HepG2 (cell line): ENCODE results near the gene BARX2. TPM values are rescaled to one million over a fixed set of nuclear protein-coding genes. Genes with fewer than 3 reads are reported as not detected.

Experiments used
- ATAC-seq: fragments of 200-7000 bp; cut with Tn5 transposase; 3 replicates; pipeline ENCODE4 v1.9.1; 2020; ENCODE audit warnings: mild to moderate bottlenecking, moderate library complexity
- BruUV-seq: library from RNA; stranded (reverse); fragments of 400-500 nt; replicated peaks from 2 replicates; lab custom pipeline; 2021; lab: Mats Ljungman, UMichigan
- CTCF ChIA-PET: fragments of 300-600 bp; formaldehyde crosslinking; extraction: SDS; loops from one replicate; lab custom pipeline; 2021; ENCODE audit warnings: low total read pairs, inconsistent platforms, low intra/inter-chr PET ratio; lab: Yijun Ruan, JAX
- POLR2A ChIA-PET: fragments of 350-600 bp; sonication (Branson Sonifier 250); formaldehyde crosslinking; loops from one replicate; lab custom pipeline; 2020; ENCODE audit warnings: antibody characterized with exemption, inconsistent platforms; lab: Yijun Ruan, JAX
- DNase-seq: peaks from one replicate; pipeline ENCODE4 v3.0.0-alpha.2; 2015; ENCODE audit warnings: low spot score
- FAIRE-seq: peaks from 3 replicates; lab custom pipeline; 2011; peaks lifted over from hg19 to GRCh38; lab: Jason Lieb, UNC
- H2AFZ ChIP-seq: one replicate; pipeline ENCODE4 v1.6.1; 2011; ENCODE audit warnings: low read length, inconsistent platforms
- H3K27ac ChIP-seq: fragments of 300-600 bp; 3 replicates; pipeline ENCODE4 v1.8.0; 2011; ENCODE audit warnings: mixed run types, mild to moderate bottlenecking, mixed read lengths, low read length, inconsistent platforms; ENCODE audit not compliant: insufficient read depth; ENCODE audit errors: extremely low read length
- H3K27me3 ChIP-seq, 2 experiments: fragments of 200-600 bp in 1 of 2; 2 replicates in 1 of 2; 3 replicates in 1 of 2; pipeline versions ENCODE4 v1.6.0 to v1.8.0; 2011; ENCODE audit warnings: low read length in 2 of 2, mild to moderate bottlenecking in 2 of 2, moderate library complexity in 2 of 2, inconsistent platforms in 1 of 2; ENCODE audit not compliant: insufficient read depth in 2 of 2, control insufficient read depth in 1 of 2
- H3K36me3 ChIP-seq, 2 experiments: fragments of 200-600 bp in 1 of 2; replicated peaks in 1 of 2; 2 replicates in 1 of 2; 3 replicates in 1 of 2; pipeline versions ENCODE4 v1.5.1 to v1.8.0; 2011; ENCODE audit warnings: low read length in 2 of 2, inconsistent platforms in 1 of 2; ENCODE audit not compliant: insufficient read depth in 2 of 2, control insufficient read depth in 1 of 2
- H3K4me1 ChIP-seq: 2 replicates; pipeline ENCODE4 v1.5.1; 2012; ENCODE audit warnings: low read length, inconsistent platforms; ENCODE audit not compliant: insufficient read depth
- H3K4me2 ChIP-seq: 2 replicates; pipeline ENCODE4 v1.6.0; 2011; ENCODE audit warnings: low read depth, low read length, inconsistent platforms
- H3K4me3 ChIP-seq, 3 experiments: fragments of 200-600 bp in 1 of 3; sonication (generic), shearing (Covaris generic) in 1 of 3; replicated peaks in 1 of 3; 2 replicates each; pipeline ENCODE4 v1.5.1; 2011 to 2016; ENCODE audit warnings: low read length in 3 of 3, inconsistent platforms in 2 of 3, low read depth in 2 of 3, mild to moderate bottlenecking in 2 of 3, control low read depth in 1 of 3, mixed read lengths in 1 of 3; ENCODE audit not compliant: insufficient read depth in 1 of 3
- H3K79me2 ChIP-seq: one replicate; pipeline ENCODE4 v1.6.1; 2011; ENCODE audit warnings: low read length, inconsistent platforms; ENCODE audit not compliant: insufficient read depth
- H3K9ac ChIP-seq: 2 replicates; pipeline ENCODE4 v1.6.0; 2011; ENCODE audit warnings: mild to moderate bottlenecking, low read depth, low read length, inconsistent platforms; ENCODE audit not compliant: insufficient read depth
- H3K9me3 ChIP-seq: 2 replicates; pipeline ENCODE4 v1.5.1; 2012; ENCODE audit warnings: mild to moderate bottlenecking, low read length
- H4K20me1 ChIP-seq: 2 replicates; pipeline ENCODE4 v1.6.0; 2011; ENCODE audit warnings: inconsistent platforms, mild to moderate bottlenecking, low read length, moderate library complexity; ENCODE audit not compliant: insufficient read depth
- ELK4 ChIP-seq: sonication (generic); formaldehyde crosslinking; IDR thresholded peaks from 2 replicates; pipeline ENCODE4 v1.9.0; 2021; ENCODE audit warnings: missing genetic modification reagents, borderline replicate concordance
- ERF ChIP-seq: IDR thresholded peaks from 2 replicates; pipeline ENCODE4 v1.6.1; 2018; ENCODE audit warnings: missing biosample characterization, missing genetic modification reagents
- HIC2 ChIP-seq: sonication (generic); formaldehyde crosslinking; IDR thresholded peaks from 2 replicates; pipeline ENCODE4 v1.9.0; 2022; ENCODE audit warnings: low read depth, missing genetic modification reagents
- HOXA7 ChIP-seq: sonication (generic); formaldehyde crosslinking; IDR thresholded peaks from 2 replicates; pipeline ENCODE4 v1.8.1; 2022; ENCODE audit warnings: mild to moderate bottlenecking, missing genetic modification reagents, moderate library complexity
- NR0B2 ChIP-seq: sonication (generic); formaldehyde crosslinking; IDR thresholded peaks from 2 replicates; pipeline ENCODE4 v1.4.0; 2020; ENCODE audit warnings: mild to moderate bottlenecking, missing genetic modification reagents
- PAF1 ChIP-seq: IDR thresholded peaks from 2 replicates; pipeline ENCODE4 v1.6.1; 2016; ENCODE audit warnings: missing genetic modification reagents, missing compliant biosample characterization
- RARA ChIP-seq: IDR thresholded peaks from 2 replicates; pipeline ENCODE4 v1.6.1; 2016; ENCODE audit warnings: missing genetic modification reagents, missing compliant biosample characterization
- SAP130 ChIP-seq: IDR thresholded peaks from 2 replicates; pipeline ENCODE4 v1.6.1; 2016; ENCODE audit warnings: low read depth
- TFAP4 ChIP-seq: sonication (generic); IDR thresholded peaks from 2 replicates; pipeline ENCODE4 v1.6.1; 2016; ENCODE audit warnings: low read depth, borderline replicate concordance
- TGIF2 ChIP-seq: IDR thresholded peaks from 2 replicates; pipeline ENCODE4 v1.6.1; 2016; ENCODE audit warnings: control low read depth, missing compliant biosample characterization
- YEATS4 ChIP-seq: sonication (generic); formaldehyde crosslinking; IDR thresholded peaks from 2 replicates; pipeline ENCODE4 v1.4.0; 2020; ENCODE audit warnings: missing genetic modification reagents, borderline replicate concordance
- ZNF205 ChIP-seq: IDR thresholded peaks from 2 replicates; pipeline ENCODE4 v1.6.1; 2018; ENCODE audit warnings: missing biosample characterization, missing genetic modification reagents
- ZNF468 ChIP-seq: sonication (generic); formaldehyde crosslinking; IDR thresholded peaks from 2 replicates; pipeline ENCODE4 v1.8.0; 2022; ENCODE audit warnings: mild to moderate bottlenecking, moderate library complexity, missing genetic modification reagents
- WGBS: methylation state at CpG from one replicate; pipeline ENCODE4 v1.1.6; 2017; ENCODE audit warnings: low lambda C conversion rate; 5-methylcytosine and 5-hydroxymethylcytosine counted together
- in situ Hi-C: cut with HindIII; loops from 2 replicates; pipeline ENCODE4 v1.10.0; 2017; ENCODE audit warnings: low pct_unique_long_range_greater_than_20kb; ENCODE audit not compliant: extremely low pct_ligation_motif_present
- intact Hi-C: fragments of 100-400 bp; cut with micrococcal nuclease; formaldehyde crosslinking; loops from one replicate; pipeline ENCODE4 v1.10.0; 2022; ENCODE audit not compliant: unreplicated experiment
- polyA plus RNA-seq, 8 experiments: library from polyadenylated mRNA; depleted of rRNA in 3 of 8; stranded (reverse) in 7 of 8; unstranded in 1 of 8; fragments of >200 nt; fragmentation: Illumina TruSeq in 4 of 8; extraction: Trizol in 4 of 8; gene quantifications; 2 replicates each; pipeline versions ENCODE4 v1.2.1 to v1.2.3, GENCODE V29; 2011 to 2016; ENCODE audit warnings: low read depth in 4 of 8, missing spikeins in 1 of 8, mixed read lengths in 1 of 8; ENCODE audit not compliant: insufficient read depth in 1 of 8
- total RNA-seq, 5 experiments: library from RNA; depleted of rRNA; stranded (reverse); fragments of >200 nt; fragmentation: Illumina TruSeq; extraction: Trizol; gene quantifications; 2 replicates each; pipeline ENCODE4 v1.2.3, GENCODE V29; 2016; ENCODE audit warnings: low read depth in 1 of 5
- TF ChIP-seq, protein P1 (sequence below): sonication (generic); formaldehyde crosslinking; IDR thresholded peaks from 2 replicates; pipeline ENCODE4 v1.5.1; 2020; ENCODE audit warnings: mild to moderate bottlenecking, missing genetic modification reagents, borderline replicate concordance

The BARX2 gene
- total and polyA plus RNA-seq, 2 of the 13 experiments (the other 11 are each of a cell fraction or from before 2014, with no cell fraction given) = not detected

- Histone ChIP-seq H3K4me1 (peaks cover 7% of the 10 kb centered on the region), H3K9ac (no peak overlapping the region), H3K27me3 (peaks cover 7 to 69% of the 10 kb centered on the region in 2 experiments; a peak in 4 of 5 replicates), H3K4me3 (no peak overlapping the region), H3K27ac (no peak overlapping the region), H3K79me2 (no peaks in the 10 kb centered on the region), H4K20me1 (0 out of 2 replicates have a peak, but pooled peaks cover 5% of the 10 kb centered on the region), H2AFZ (no peak overlapping the region), H3K9me3 (no peaks in the 10 kb centered on the region), H3K36me3 (no peaks in the 10 kb centered on the region), H3K4me2 (no peak overlapping the region)
- no TSS peak for BruUV-seq
- intact Hi-C loops = no loop called here
- ChIA-PET CTCF (no interaction called here), POLR2A (no interaction called here)
- in situ Hi-C loops = loop anchor here (5.0 kb wide), 1 partner anchor 378 kb away; no protein-coding TSS in a partner anchor
- WGBS = 0% methylated on average over 3 of the region's 4 CpGs
- ATAC-seq (no peak), FAIRE-seq (no peak), DNase-seq (no peak)
- TF ChIP-seq ELK4 (CRISPR knock-in tag) (no peak), PAF1 (CRISPR knock-in tag) (no peak), ERF (CRISPR knock-in tag) (no peak), YEATS4 (CRISPR knock-in tag) (no peak), NR0B2 (CRISPR knock-in tag) (no peak), ZNF205 (CRISPR knock-in tag) (no peak), TGIF2 (CRISPR knock-in tag) (no peak), TFAP4 (no peak), HOXA7 (CRISPR knock-in tag) (no peak), SAP130 (CRISPR knock-in tag) (no peak), HIC2 (no peak), ZNF468 (CRISPR knock-in tag) (no peak), RARA (CRISPR knock-in tag) (no peak)
- TF ChIP-seq, protein P1, sequence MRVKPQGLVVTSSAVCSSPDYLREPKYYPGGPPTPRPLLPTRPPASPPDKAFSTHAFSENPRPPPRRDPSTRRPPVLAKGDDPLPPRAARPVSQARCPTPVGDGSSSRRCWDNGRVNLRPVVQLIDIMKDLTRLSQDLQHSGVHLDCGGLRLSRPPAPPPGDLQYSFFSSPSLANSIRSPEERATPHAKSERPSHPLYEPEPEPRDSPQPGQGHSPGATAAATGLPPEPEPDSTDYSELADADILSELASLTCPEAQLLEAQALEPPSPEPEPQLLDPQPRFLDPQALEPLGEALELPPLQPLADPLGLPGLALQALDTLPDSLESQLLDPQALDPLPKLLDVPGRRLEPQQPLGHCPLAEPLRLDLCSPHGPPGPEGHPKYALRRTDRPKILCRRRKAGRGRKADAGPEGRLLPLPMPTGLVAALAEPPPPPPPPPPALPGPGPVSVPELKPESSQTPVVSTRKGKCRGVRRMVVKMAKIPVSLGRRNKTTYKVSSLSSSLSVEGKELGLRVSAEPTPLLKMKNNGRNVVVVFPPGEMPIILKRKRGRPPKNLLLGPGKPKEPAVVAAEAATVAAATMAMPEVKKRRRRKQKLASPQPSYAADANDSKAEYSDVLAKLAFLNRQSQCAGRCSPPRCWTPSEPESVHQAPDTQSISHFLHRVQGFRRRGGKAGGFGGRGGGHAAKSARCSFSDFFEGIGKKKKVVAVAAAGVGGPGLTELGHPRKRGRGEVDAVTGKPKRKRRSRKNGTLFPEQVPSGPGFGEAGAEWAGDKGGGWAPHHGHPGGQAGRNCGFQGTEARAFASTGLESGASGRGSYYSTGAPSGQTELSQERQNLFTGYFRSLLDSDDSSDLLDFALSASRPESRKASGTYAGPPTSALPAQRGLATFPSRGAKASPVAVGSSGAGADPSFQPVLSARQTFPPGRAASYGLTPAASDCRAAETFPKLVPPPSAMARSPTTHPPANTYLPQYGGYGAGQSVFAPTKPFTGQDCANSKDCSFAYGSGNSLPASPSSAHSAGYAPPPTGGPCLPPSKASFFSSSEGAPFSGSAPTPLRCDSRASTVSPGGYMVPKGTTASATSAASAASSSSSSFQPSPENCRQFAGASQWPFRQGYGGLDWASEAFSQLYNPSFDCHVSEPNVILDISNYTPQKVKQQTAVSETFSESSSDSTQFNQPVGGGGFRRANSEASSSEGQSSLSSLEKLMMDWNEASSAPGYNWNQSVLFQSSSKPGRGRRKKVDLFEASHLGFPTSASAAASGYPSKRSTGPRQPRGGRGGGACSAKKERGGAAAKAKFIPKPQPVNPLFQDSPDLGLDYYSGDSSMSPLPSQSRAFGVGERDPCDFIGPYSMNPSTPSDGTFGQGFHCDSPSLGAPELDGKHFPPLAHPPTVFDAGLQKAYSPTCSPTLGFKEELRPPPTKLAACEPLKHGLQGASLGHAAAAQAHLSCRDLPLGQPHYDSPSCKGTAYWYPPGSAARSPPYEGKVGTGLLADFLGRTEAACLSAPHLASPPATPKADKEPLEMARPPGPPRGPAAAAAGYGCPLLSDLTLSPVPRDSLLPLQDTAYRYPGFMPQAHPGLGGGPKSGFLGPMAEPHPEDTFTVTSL (CRISPR knock-in tag) = no peak
Observed at GRCh38 chr11:129368889-129369672, 6.6 kb upstream of the BARX2 start.
